ENCODE results near the gene ZNF44. TPM values are rescaled to one million over a fixed set of nuclear protein-coding genes. Genes with fewer than 3 reads are reported as not detected.

The ZNF44 gene
- total RNA-seq, 1 experiment from 2014 or later, result 5.0 TPM

- Histone ChIP-seq H3K9me3 (ENCODE audit: insufficient read depth, low read depth) (peaks cover 9% of the 10 kb centered on the region), H3K36me3 (ENCODE audit: low read depth) (no peaks in the 10 kb centered on the region), H3F3A (ENCODE audit: insufficient read depth, low read depth) (no peaks in the 10 kb centered on the region), H3K4me3 (no peak overlapping the region), H2AFZ (no peak overlapping the region), H3K79me2 (ENCODE audit: low read depth) (no peaks in the 10 kb centered on the region), H4K20me1 (ENCODE audit: insufficient read depth) (no peaks in the 10 kb centered on the region), H3K27me3 (ENCODE audit: insufficient read depth, low read depth) (no peaks in the 10 kb centered on the region), H3K4me1 (replicated peaks; ENCODE audit: insufficient read depth) (no peaks in the 10 kb centered on the region), H3K27ac (no peak overlapping the region), H3K4me2 (no peak overlapping the region), H3K9me2 (ENCODE audit: insufficient read depth) (no peaks in the 10 kb centered on the region)
- POLR2A ChIA-PET (ENCODE audit: unreplicated experiment), result no interaction called here
- DNase-seq, result no peak
- BruUV-seq (replicated peaks), result no TSS peak
- TF ChIP-seq CTCF (conservative IDR thresholded peaks at IDR 0.05), result no peak
- TF ChIP-seq EZH2 (IDR thresholded peaks at IDR 0.05; ENCODE audit: low read depth), result no peak
- intact Hi-C loops (cut with micrococcal nuclease; ENCODE audit: unreplicated experiment), result no loop called here
- CTCF ChIA-PET, result interaction anchor here (0.6 kb wide), 1 partner anchor 163 kb away, joined by 6 read pairs; no protein-coding TSS in a partner anchor
These were observed 71.6 kb downstream of the ZNF44 start for GRCh38 chr19:12222980-12223630.

Other genes with a start within 250 kb of the ZNF44 start
- 0.33 and 0.46 TPM in 2 replicates for gene ZNF878, start 241.9 kb downstream of the ZNF44 start, total RNA-seq (2021)
- 4.9 and 6.6 TPM in 2 replicates for gene ZNF844, start 230.2 kb downstream of the ZNF44 start, total RNA-seq (2021)
- gene ZNF20, start 154.5 kb downstream of the ZNF44 start, total RNA-seq (2021), result 2.9 and 8.6 TPM in 2 replicates
- 5.7 and 6.4 TPM in 2 replicates for gene ZNF625, start 138.1 kb downstream of the ZNF44 start, total RNA-seq (2021)
- gene ZNF136, start 131.8 kb downstream of the ZNF44 start, total RNA-seq (2021), result 5.3 and 6.2 TPM in 2 replicates
- gene ZNF563, start 38.8 kb upstream of the ZNF44 start, total RNA-seq (2021), result 1.1 and 1.8 TPM in 2 replicates
- gene ZNF442, start 70.8 kb upstream of the ZNF44 start, total RNA-seq (2021), result not detected in 2 replicates
- 2.5 and 2.9 TPM in 2 replicates for gene ZNF799, start 106.4 kb upstream of the ZNF44 start, total RNA-seq (2021)
- 3.3 and 3.5 TPM in 2 replicates for gene ZNF443, start 146.1 kb upstream of the ZNF44 start, total RNA-seq (2021)
- gene ZNF709, start 189.9 kb upstream of the ZNF44 start, total RNA-seq (2021), result 1.6 and 1.8 TPM in 2 replicates